GM21367 (cell line): ENCODE results near the gene CD300LB.
"Not testable (repeated sequence)": the region's sequence is repeated elsewhere in the genome, so short reads cannot be mapped to it uniquely, and the experiment has no call there.

Source experiments
- ATAC-seq: cut with Tn5 transposase; IDR thresholded peaks from one replicate; pipeline ENCODE4 v1.9.1; 2021; ENCODE audit not compliant: unreplicated experiment

Gene CD300LB

GRCh38 chr17:74502861-74503260, 28.4 kb downstream of the CD300LB start:
- ATAC-seq = no peak

- ATAC-seq = no peak
Observed at GRCh38 chr17:74499992-74500391, 31.3 kb downstream of the CD300LB start.

DNA sequence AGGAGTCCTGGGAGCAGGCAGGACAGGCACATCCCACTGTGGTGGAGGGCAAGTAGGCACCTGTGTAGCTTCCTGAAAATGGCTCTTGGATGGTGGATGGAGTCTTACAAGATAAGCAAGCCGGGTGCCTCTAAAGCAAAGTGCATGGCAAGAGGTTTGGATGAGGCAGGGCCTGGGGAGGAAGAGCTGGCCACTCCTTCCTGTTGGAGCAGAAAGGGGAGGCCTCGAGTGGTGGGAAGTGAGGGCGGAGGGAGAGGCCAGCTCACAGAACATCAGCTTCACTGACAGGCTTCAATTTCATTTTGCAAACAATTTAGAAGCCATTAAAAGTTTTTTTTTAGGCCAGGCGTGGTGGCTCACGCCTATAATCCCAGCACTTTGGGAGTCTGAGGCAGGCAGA, 33.8 kb downstream of the CD300LB start:
- no peak for ATAC-seq

DNA sequence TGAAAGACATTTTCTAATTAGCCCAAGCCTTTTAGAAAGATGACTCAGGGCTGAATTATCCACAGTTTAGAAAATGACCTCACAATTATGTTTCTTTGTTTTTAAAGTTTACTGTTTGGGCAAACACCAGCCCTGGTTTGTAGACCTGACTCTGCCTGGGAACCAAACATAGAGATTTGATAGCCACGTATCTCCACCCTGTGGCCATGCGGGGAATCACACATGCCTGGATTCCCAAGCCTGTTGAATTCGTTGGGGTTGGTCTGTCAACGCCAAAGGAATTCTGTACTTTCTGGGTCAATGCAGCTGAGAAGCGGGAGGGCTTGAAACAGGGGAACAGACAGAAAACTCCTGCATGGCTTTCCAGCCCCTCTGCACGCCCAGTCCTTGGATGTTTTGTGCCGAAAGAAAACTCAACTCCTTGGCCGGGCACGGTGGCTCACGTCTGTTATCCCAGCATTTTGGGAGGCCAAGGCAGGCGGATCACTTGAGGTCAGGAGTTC, 37.9 kb downstream of the CD300LB start:
- ATAC-seq = no peak

DNA sequence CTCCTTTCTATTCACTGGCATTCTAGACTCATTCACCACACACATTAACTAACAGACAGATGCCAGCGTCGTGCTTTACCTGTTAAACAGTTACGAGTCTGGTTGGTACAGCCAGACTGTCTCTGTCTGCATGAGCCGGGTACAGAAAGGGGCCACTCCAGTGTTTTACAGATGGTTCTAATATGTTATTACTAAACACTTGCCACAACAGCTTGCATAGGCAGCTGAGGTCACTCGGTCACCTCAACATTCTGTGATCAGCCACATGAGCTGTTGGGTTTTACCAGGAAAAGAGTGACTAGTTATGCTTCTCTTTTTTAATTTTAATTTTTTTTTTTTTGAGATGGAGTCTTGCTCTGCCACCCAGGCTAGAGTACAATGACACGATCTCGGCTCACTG, 39.6 kb downstream of the CD300LB start:
- ATAC-seq = no peak

DNA sequence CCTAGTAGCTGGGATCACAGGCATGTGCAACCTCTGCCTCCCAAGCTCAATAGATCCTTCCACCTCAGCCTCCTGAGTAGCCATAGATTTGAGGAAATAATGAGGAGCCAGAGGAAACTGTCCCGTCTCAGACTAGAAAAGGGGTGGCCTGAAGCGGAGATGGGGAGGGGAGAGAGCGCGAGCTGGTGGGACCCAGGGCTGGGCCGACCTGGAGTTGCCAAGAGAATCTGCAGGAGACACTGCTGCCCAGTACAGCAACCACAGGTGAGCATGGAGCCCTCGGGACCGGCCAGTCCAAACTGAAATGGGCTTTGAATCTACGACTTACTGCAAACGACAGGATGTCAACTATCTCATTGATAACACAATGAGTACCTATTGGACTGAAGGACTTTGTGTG, 40.6 kb downstream of the CD300LB start:
- ATAC-seq = no peak

- ATAC-seq = not testable (repeated sequence)
Observed at GRCh38 chr17:74488276-74488675, 43.0 kb downstream of the CD300LB start.

DNA sequence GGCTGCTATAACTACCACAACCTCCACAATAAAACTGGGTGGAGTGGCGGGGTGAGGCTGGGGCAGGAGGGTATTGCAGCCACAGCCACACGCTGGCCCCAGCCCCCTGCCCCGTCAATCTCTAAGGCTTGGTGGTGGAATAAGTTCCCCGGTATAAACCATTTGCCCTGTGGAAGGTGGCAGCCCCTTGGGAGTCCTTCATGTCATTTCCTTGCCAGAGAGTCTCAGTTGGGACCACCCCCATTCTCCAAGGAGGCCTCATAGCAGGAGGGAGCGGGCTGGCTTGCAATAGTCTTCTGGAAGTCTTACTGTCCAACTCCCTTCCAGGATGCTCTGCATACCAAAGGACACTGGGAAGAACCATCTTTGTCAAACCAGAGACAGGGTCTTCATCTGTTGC, 45.4 kb downstream of the CD300LB start:
- ATAC-seq = no peak

- no peak for ATAC-seq
Observed at GRCh38 chr17:74485022-74485743, 46.1 kb downstream of the CD300LB start.

GRCh38 chr17:74484066-74484465, 47.2 kb downstream of the CD300LB start:
- ATAC-seq = no peak

- ATAC-seq = no peak
Observed at GRCh38 chr17:74481621-74482020, 49.7 kb downstream of the CD300LB start.

DNA sequence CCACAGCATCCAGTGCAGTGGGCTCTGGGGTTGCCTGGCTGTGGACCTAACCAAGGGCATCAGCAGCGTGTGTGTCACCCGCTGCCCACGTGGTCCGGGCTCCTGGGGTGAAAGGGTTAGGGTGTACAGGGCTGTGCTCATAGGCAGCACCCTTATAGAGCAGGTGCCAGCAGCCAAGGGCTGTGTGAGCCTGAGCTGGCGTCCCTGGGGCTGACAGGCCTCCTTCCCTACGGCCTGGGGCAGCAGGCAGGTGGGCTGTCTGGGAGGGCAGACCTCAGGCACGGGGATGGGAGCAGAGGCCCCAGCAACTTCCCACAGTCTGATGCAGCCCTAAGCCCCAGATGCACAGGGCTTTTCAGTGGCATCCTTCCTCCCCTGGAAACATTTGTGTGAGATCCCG, 51.0 kb downstream of the CD300LB start:
- ATAC-seq = no peak

DNA sequence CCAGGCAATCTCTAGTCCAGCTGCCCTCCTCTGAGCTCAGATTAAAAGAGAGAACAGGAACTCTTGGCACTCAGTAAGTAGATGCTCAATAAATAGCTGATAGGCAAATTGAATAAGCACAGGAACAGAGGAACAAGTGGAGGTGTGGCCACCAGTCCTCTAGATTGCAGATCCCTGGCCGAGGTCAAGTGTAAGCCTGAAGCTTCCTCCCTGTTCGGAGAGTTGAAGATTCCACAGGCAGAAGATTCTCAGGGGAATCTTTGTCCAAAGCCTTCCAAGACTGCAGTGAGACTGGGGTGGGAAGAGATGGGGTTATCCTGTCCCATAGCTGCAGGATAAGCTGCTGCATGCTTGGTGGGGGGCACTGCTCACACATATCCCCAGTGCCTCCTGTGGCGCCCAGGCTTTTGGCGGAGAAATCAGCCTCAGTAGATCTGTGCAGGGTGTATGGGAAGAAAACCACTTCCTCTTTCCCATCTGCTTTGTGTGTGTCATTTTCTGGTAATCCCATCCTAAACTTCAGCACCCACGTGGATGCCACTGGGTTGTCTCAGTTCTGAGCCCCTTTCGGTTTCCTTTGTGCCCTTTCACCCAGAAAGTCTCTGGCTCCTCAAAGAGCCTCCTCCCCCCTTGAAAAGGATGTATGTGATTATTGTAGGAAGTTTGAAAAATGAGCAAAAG, 52.7 kb downstream of the CD300LB start:
- no peak for ATAC-seq

- no peak for ATAC-seq
Observed at GRCh38 chr17:74477411-74477810, 53.9 kb downstream of the CD300LB start.

- ATAC-seq = no peak
Observed at GRCh38 chr17:74475189-74475588, 56.1 kb downstream of the CD300LB start.

DNA sequence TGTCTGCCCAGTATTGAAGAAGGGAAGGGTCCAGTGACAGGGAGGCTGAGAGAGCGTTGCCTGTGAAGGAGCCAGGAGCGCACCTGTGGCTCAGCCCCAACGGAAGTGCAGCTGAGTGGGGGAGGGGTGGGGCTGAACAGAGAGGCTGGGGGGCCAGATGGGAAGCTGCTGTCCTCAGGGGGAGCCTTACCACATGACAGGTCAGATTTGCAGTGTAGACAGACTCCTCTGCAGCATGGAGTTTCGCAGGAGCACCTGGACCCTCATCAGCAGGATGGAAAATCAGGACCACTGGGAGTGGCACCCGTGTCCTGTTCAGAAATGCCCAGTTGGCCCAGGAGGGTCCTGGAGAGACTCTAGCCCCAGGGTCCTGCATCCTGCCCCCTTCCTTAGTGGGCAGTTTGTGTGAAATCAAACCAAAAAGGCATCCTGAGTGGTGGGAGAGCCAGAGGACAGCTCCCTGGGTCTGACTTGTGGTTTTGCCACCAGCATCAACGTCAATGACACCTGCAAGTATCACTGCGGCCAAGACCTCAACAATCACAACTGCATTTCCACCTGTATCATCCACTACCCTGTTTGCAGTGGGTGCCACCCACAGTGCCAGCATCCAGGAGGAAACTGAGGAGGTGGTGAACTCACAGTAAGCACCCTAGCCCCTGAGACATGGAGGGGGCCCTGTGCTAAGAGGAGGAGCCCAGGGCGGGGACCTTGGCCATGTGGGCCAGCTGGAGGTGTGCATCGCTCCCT, 57.1 kb downstream of the CD300LB start:
- ATAC-seq = no peak

DNA sequence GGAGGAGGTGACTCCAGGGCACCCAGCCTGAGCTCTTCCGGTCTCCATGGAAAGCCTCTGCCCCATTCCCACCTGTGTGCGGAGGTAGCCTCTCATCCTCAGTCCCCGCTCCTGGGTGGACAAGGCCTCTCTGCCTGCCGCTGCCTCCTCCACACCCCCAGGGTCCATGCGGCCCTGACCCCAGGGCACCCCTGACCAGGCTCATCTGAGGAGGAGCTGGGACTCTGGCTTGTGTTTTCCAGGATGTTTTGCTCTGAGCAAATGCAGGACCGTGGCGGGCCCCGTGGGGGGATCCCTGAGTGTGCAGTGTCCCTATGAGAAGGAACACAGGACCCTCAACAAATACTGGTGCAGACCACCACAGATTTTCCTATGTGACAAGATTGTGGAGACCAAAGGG, 58.0 kb downstream of the CD300LB start:
- no peak for ATAC-seq

DNA sequence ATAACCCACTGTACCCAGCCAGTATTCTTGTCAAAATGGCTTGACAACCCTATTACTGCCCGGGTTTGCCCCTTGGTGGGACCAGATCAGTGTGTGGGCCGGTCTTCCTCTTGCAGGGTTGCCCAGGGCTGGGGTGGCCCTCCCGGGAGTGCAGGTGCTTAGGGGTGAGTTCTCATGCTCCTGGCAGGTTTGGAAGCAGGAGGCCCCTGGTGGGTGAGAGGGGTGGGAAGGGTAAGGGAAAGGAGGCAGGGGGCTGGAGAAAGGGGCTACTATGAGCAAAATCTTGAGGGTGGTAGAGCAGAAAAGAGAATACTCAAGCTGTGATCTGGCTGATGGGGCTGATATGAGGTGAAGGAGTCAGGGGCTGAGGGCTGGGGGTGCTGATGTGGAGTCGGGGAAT, 58.4 kb downstream of the CD300LB start:
- no peak for ATAC-seq

DNA sequence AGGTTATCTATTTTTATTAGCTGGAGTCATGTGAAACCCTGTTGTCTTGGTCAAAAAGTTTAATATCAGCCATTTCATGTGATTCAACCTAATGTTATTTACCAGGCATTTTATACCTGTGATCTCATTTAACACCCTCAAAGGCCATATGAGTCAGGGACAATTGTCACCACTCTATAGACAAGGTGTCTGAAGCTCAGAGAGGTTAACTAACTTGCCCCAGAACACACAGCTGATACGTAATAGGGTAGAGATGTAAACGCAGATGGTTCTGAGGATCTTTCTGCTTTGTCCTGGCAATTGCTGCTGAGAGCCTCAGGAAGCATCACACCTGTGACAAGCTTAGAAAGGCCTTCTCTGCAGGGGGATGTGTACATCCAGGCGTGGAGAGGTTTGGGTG, 59.9 kb downstream of the CD300LB start:
- no peak for ATAC-seq
